GM19193 (cell line): Measurements from ENCODE around the gene KRT26.
A peak's percentile ranks its signal among the peaks of the same experiment; 100 is the strongest.

Source experiments
- POLR2A ChIP-seq: IDR thresholded peaks from 4 replicates; pipeline ENCODE4 v1.6.1; 2011; ENCODE audit not compliant: insufficient read depth, insufficient read length; ENCODE audit errors: extremely low read depth

The KRT26 gene, protein sequence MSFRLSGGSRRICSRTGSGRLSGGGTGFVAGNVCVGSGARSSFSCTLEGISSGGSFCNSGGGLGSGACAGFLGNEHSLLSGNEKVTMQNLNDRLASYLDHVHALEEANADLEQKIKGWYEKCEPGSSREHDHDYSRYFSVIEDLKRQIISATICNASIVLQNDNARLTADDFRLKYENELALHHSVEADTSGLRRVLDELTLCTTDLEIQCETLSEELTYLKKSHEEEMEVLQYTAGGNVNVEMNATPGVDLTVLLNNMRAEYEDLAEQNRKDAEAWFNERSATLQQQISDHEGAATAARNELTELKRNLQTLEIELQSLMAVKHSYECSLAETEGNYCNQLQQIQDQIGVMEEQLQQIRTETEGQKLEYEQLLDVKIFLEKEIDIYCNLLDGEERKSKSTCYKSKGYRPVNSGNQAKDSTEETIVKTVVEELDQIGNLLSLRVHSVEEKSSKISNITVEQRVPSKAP

DNA sequence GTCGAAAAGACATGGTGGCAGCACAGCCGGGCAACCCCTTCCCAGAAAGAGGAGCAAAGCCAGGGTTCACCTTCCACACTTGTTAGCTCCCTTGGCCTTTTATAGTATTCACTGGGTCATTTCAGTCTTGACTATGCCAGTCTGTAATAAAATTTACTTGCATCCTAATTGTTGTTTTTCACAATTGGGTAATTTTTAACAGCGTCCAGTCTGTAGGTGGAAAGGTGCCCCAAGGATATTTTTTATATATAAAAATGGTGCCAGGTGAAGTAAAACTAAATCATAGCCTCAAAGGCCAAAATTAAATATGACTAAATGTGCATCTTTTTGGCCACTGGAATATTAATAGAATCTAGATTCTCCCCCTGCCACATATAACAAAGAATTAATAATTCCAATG is at the start of gene KRT26:
TSS of gene KRT26 (minus strand) at position 101 of the 400 bp plus-strand sequence. CDS start at position 13, 88 bp downstream.
- TF ChIP-seq POLR2A = no peak

DNA sequence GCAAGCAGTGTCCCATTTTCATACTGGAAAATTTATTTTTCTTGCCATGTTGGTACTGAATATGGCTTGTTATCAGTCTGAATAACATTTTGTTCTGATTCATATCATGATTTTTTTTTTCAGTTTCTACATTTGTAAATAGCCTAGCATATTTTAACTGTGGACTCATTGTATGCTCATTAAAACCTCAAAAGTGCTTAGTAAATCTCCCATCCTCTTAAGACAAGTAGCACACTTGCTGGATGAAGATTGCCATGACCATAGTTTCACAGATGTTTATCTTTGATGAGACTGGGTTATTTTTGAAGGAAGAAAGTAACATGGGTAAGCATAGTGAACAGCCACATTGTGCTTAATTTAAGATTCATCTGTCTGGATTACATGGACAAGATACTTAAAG is 49.5 kb upstream of the KRT26 start:
- TF ChIP-seq POLR2A = no peak

DNA sequence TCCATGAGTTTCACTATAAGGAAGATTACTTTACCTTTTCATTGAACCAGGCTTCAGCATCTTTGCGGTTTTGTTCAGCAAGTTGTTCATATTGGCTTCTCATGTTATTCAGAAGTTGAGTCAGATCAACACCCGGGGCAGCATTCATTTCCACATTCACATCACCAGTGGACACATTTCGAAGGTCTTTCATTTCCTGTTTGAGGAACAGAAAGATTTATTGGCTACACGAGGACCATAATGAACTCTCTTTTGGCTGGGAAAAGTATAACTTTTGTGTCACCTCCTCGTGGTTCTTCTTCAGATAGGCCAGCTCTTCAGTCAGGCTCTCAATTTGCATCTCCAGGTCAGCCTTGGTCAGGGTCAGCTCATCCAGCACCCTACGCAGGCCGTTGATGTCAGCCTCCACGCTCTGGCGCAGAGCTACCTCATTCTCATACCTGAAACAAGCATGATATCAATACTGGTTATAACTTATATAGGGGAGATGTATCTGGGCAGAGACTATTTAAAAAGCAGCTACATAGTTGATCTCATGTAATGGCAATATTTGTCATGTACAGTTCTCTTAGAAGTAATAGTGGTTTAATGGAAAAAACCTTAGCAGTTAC is 48.3 kb upstream of the KRT26 start:
- TF ChIP-seq POLR2A = no peak

DNA sequence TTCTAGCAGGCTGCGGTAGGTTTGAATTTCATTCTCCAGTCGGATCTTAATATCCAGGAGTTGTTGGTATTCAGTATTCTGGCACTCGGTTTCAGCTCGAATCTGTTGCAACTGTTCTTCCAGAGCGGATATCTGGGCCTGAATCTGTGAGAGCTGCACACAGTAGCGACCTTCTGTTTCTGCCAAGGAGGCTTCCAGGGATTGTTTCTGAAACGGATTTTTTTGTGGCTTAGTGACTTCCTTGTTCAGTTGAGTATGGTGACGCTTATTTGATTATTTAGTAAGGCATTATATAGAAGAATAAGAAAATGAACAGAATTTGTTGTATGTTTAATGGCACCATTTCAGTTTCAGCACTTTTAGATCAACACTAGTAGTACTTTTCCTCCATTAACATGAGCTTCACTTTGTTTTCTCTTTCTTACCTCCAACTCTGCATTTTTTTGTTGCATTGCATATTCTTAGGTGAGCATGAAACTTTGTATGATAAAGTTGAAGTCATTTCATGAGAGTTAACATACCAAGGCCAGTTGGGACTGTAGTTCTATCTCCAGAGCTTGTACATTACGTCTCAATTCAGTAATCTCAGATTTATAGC is 47.6 kb upstream of the KRT26 start:
- no peak for TF ChIP-seq POLR2A

DNA sequence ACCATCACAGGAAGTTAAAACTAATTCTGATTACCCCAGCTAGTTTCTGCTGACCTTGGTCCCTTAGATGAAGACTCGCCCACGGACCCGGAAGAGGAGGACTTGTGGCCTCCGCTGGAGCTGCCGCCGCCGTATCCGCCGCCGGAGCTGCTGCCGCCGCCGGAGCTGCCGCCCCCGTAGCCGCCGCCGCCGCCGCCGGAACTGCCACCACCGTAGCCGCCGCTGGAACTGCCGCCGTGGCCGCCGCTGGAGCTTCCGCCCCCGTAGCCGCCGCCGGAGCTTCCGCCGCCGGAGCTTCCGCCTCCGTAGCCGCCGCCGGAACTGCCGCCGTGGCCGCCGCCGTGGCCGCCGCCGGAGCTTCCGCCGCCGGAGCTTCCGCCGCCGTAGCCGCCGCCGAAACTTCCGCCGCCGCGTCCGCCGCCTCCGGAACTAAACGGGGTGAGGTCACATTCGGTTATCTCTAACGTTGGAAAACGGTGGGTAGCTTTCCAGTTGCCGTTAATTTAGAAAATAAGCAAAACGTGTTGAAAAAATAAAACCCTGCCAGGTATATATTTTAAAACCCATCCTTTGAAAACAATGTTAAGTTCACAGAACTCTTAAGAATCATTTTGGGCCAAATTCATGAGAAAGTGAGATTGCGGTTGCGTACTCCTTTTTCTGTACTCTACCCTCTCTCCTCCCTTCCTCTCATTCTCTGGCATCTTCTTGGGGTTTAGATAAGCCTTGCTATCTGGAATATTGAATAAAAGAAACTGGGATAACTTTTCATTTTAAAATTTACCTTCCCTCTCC is 46.9 kb upstream of the KRT26 start:
- TF ChIP-seq POLR2A = peak; percentile 72

DNA sequence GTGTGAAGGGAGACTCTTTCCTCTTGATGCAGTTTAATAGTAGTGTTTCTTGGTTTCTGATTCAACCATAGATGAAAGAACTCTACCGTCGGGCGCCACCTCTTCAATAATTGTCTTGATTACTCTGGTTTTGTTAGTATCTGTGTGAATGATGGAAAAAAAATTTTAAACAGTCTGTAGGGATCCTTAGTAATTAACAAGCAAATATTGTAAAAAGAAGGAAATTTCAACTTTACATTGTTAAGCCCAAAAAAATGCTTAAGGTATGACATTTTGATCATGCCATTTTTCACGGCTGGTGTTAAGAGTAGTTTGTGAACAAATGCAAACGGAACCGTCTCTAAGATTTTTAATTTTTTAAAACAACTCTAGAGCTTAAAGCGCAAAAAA is 46.3 kb upstream of the KRT26 start:
- no peak for TF ChIP-seq POLR2A

DNA sequence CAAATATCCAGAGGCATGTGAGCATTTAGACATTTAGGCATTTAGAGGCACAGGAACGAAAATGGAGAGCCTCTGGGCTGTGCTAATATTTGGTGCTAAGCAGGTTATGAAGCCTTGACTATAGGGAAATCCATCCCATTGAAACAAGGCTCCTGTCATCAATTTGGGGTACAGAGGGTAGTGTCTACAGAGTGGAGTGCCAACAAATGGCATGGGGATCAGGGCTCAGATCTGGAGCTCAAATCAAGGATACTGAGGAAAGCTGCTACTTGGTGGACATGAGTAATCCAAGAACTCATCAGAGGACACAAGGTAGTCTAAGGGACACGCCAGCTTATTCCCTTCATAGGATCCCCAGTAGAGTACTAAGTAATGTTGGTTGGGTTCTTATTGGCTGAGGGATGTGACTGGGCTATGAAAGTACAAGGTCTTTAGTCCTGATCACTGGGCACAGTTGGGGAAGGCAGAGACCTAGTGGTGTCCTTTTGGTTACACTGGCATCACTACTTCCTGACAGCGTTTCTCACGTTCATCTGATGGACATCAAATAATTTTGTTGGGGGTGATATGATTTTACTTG is 45.2 kb upstream of the KRT26 start:
- TF ChIP-seq POLR2A = no peak

DNA sequence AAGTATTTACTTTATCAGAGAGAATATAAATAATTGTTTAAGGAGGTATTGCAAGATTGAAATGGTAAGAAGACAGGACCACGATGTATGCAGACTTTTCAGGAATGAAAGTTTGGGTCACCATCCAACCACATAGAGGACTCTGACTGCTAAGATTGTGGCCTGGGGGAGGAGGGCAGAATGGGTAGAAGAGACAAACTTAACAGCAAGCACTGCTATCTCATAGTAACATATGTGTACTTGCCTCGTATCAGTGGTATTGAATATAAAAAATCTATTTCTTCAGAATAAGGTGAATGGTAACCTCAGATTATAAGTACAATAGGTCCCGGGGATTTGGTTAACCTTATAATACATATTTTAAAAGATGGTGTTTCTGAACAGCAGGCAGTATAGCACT is 44.6 kb upstream of the KRT26 start:
- TF ChIP-seq POLR2A = no peak

DNA sequence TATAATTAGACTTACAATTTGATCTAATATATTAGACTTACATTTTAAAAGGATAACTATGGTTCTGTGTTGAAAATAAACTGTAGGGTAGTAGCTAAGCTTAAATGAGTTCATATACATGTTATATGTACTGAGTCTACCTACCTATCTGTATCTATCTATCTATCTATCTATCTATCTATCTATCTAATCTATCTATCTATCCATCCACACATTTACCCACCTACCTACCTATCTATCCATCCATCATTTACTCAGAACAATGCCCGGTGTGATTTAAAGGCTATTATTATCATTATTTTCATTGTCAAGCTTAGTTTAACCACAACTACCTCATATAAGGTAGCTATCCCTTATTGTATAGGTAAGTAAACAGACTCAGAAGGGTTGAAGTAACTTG is 43.4 kb upstream of the KRT26 start:
- no peak for TF ChIP-seq POLR2A

DNA sequence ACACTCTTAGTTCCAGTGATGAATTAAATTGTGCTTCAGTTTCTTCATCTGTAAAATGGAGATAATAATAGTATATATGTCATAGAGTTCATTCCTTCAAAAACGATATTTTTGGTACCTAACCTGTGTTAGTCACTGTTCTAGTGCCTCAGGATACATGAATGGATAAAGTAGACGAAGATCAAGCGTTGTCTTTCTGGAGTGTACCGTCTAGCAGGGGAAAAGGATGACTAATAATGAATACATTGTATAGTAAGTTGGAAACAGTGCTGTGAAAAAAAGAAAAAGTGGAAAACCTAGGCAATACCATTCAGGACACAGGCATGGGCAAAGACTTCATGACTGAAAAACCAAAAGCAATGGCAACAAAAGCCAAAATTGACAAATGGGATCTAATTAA is 41.8 kb upstream of the KRT26 start:
- no peak for TF ChIP-seq POLR2A

DNA sequence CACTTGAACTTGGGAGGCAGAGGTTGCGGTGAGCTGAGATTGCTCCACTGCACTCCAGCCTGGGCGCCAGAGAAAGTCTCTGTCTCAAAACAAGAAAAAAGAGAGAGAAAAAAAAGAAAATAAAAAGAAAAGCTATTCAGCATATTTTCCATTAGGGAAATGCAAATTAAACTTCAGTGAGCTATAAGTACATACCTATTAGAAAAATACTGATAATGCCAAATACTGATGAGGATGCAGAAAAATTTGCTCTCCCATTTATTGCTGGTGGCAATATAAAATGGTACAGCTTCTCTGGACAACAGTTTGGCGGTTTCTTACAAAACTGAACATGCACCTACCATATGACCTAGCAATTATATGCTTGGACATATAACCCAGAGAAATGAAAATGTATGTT is 40.6 kb upstream of the KRT26 start:
- no peak for TF ChIP-seq POLR2A

DNA sequence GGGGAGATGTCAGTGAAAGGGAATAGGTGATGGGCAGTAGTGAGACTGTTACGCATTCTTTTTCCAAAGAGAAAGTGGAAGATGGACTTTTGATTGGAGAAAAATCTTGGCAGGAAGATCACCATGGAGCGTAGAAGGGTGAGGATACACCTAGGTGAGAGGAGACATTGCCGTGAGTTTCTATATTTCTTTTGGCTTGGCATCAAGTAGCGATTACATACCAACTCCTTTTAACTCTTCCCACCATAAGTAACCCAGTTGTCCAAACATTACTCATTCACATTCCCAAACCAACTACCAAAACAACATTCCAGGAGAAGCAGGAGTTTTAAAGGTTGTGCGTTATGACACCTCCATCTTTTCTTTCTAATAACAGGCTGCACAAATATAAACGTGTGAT is 38.5 kb upstream of the KRT26 start:
- no peak for TF ChIP-seq POLR2A

DNA sequence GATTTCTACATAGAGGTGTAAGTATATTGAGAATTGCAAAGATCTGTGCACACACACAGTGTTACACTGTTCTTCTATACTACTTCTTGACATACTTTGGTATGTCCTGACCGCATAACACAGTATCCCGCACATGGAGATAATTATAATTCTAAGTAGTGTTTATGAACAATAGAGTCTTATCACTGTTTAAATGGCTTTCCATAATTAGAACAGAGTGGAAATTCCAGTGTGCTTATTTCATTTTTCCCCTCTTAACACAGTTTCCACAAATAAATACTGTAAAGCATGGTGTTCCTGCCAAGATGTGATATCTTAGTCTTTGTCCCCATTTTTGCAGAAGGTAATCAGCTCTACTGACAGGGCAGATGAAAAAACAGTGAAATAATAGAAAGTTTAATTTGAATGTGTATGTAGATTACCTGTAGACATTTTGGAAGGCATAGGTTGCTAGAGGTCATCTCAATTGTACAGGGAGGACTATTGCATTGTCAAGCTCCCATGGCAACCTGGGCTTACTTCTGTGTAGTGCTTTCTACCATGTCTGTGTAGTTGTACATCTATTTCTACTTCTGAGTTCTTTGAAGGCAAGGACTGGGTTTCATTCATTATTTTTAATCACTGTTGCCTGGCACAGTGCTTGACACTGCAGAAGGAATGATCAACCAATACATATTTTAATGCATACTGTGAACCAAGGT is 37.9 kb upstream of the KRT26 start:
- no peak for TF ChIP-seq POLR2A

DNA sequence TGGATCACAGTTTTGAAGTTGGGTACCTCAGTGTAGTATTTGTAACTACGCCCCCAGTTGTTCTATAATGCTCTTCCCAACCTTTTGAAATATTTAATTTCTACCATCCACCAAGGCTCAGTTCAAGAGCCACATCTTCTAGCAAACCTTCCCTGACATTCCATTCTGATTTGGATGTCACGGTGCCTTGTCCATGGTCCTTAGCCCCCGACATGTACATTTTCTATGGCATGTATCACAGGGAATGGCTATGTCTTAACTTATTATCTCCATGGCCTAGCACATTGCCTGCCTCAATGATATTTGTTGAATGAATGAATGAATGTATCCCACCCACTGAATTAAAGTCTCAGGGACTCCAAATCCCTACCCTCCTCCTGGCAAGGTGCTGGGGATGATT is 34.1 kb upstream of the KRT26 start:
- TF ChIP-seq POLR2A = no peak
